GM18502 (cell line): ENCODE results near the gene MPO.

ENCODE experiments used
- ATAC-seq: cut with Tn5 transposase; IDR thresholded peaks from one replicate; pipeline ENCODE4 v1.9.1; 2021; ENCODE audit warnings: mild to moderate bottlenecking; ENCODE audit not compliant: unreplicated experiment, poor library complexity

MPO gene

GRCh38 chr17:58279736-58280479, 827 bp downstream of the MPO start:
- ATAC-seq, result no peak

GRCh38 chr17:58279016-58279711, 1.6 kb downstream of the MPO start:
- no peak for ATAC-seq

- ATAC-seq, result no peak
These were observed 2.1 kb downstream of the MPO start for GRCh38 chr17:58278661-58279015.

GRCh38 chr17:58277802-58278595, 2.7 kb downstream of the MPO start:
- ATAC-seq, result no peak

- no peak for ATAC-seq
These were observed 3.5 kb downstream of the MPO start for GRCh38 chr17:58277107-58277801.

- ATAC-seq, result no peak
These were observed 4.3 kb downstream of the MPO start for GRCh38 chr17:58276423-58276822.

- no peak for ATAC-seq
These were observed 5.3 kb downstream of the MPO start for GRCh38 chr17:58275417-58275816.

GRCh38 chr17:58273453-58274104, 7.2 kb downstream of the MPO start:
- no peak for ATAC-seq

GRCh38 chr17:58272367-58273280, 8.1 kb downstream of the MPO start:
- no peak for ATAC-seq

GRCh38 chr17:58271216-58271931, 9.4 kb downstream of the MPO start:
- ATAC-seq, result no peak

GRCh38 chr17:58270476-58271215, 10.1 kb downstream of the MPO start:
- ATAC-seq, result no peak

GRCh38 chr17:58269557-58270291, 11.0 kb downstream of the MPO start:
- no peak for ATAC-seq

- ATAC-seq, result no peak
These were observed 11.8 kb downstream of the MPO start for GRCh38 chr17:58268774-58269556.

- no peak for ATAC-seq
These were observed 12.4 kb downstream of the MPO start for GRCh38 chr17:58268326-58268725.

- ATAC-seq, result no peak
These were observed 13.1 kb downstream of the MPO start for GRCh38 chr17:58267347-58268324.
